HTERT RPE-1 (cell line): ENCODE results near the gene GRIK2.

Experiments used
- in situ Hi-C: fragments of 300-500 bp; cut with MboI; formaldehyde crosslinking; loops from 4 replicates; pipeline ENCODE4 v1.14.3; 2020; ENCODE audit warnings: low sequenced_read_pairs

The GRIK2 gene

DNA sequence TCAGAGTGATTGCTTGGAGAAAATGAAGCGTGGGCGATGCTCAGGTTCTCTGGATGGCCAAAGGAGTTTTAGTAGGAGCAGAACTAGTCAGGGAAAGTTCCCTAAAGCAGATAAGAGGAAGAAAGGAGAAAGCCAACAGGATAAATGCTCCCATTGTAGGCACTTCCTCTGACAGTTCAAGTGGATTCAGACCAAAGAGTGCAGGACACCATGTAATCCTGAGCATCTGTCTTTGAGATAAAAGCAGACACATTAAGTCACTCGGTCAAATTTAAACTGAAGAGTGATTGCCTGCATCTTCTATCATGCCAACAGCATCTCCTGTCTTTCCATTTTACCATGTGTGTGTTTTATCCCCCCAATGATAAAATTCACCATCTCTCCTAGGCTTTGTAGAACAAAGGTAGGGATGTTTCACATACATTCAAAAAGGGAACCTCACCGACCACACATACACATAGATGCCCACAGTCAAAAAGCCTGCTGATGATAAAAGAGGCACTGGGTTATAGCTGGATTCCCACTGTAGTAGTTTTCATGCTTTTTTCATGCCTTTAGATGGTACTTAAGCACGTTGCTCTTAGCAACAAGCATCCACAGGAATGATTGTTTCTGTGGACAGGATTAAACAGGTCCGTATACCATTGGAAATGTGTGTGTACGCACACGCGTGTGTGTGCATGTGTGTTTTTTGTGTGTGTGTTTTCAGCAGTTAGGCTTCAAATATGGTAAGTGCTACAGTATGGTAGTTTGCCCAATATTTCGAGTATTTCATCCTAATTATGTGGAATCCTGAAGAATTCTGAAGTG, 7.0 kb downstream of the GRIK2 start:
- in situ Hi-C loops = no loop called here

DNA sequence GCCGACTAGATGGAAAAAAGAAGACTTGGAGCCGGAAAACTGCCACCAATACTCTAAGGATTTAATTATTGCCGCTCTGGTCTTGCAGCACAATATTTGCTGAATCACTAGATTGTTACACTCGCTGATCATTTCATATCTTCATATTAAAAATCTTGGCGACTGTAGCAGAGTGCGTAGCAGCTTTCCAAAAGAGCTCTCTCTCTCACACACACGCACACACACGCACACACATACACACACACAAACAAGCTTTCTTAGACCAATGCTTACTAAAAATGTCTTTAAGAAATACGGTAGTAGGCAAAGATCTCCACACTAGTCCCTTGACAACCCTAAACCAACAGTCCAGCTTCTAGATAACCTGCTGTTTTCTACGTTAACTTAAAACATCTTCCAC, 7.7 kb downstream of the GRIK2 start:
- in situ Hi-C loops = no loop called here

DNA sequence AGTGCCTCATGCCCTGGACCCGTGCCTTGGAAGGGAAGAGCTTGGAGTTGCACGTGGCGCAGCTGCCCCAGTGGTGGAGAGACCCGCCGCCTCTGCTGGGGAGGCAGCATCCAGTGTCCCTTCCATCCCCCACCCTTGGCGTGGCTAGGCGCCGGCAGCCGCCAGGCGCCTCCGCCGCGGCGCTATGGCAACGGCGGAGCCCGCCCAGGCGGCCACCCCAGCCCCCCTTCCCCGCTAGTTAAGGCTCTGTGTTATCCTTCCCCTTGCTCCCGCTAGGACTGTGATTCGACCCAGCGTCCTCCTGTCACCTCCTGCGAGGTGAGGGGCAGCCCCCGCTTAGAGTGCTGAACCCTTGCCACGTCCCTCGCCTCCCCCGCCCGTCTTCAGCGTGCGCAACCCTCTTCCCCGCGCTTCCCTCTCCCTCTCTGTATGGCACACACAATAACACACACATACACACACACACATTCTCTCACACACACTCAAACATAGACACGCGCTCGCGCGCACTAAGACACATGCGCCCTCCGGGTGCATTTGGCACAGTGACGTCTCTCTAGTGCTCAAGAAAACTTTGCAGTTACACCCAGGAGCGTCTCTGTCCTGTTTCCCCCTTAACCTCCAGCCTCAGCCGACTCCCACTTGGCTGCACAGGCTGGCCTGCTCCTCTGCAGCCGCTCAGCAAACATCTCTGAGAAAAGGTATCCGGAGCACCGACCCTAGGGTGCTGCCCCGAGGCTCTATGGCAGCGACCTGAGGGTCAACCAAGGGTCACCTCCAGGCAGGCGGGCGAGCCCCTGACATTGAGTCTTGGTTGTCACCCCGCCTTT, 8.5 kb downstream of the GRIK2 start:
- in situ Hi-C loops = no loop called here

DNA sequence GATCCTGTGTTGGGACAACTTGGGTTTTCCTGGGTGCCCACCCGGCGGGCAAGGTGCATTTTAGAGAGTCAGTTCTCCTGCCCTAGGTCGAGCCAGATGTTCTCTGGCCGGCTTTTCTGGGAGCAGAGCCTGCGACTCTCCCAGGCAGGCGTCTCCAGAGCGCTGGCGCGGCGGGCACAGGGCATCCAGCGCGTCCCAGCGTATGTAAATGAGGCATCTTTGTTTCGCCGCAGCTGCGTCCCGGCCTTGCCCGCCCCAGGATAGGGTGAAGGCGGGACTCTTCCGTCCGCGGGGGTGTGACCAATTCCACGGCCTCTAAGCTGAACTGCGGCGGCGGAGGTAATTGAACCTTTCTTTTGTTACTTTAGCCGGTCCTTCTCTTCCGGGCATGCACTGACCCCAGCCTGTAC, 9.1 kb downstream of the GRIK2 start:
- in situ Hi-C loops = no loop called here

DNA sequence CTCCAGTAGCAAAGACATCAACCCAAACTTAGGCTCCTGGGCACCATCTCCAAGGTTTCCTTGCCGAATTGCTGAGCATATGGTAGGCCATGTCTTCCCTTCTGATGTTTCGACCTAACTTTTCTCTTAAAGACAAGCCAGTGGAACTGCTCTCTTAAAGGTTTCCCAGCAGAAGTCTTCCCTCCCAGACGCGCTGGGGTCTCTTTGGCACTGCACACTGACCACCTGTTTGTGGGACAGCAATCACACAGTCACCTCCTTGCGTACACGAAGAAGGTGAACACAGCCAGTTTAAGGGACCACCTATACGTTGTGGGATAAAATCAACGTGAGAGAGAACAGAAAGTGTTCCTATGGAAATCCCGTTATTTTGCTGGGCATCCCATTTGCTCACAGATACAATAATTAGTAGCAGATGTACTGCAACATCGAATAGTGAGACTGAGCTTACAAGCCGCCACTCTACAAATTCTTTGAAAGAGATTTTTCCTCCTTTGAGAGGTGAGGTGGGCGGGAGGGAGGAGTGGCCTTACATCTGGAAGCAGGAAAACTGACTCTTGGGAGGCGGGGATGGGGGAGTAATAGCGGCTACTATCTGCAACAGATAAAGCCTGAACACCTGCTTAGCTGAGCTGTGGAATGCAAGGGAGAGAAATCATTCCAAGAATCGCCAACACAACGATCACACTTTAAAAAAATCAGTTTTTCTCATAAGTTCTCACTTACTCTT, 9.9 kb downstream of the GRIK2 start:
- in situ Hi-C loops = no loop called here

DNA sequence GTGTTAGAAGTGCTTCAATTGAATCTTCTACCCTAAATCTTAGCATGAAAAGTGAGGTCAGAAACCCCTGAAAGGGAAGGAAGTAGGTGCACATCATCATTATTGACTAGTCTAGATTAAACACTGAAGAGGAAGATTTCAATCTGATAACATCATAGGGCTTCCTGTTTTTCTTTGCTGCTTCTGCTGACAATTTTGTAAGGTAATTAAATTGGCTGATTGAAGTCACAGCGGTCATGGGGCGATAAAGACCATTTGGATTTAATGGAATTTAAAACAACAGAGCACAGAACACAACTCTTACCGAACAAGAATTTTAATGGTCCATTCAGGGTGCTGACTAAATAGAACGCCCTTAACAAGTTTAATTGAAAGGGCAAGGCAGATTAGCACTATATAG, 11.3 kb downstream of the GRIK2 start:
- in situ Hi-C loops = no loop called here

DNA sequence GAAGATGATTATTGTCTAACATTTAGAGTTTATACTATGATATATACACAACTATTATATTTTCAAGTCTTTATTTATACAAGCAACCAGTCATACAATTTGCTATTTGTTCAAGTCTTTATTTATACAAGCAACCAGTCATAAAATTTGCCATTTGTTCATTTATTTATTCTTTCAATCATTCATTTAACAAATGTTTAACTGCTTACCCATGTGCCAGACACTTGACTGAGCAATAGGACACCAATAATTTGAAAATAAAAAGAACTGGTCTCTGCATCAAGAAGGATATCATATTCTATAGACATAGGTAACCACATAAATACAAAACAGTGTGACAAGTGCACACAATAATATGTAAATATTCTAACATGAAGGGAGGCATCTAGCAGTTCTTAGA, 20.3 kb downstream of the GRIK2 start:
- in situ Hi-C loops = no loop called here

DNA sequence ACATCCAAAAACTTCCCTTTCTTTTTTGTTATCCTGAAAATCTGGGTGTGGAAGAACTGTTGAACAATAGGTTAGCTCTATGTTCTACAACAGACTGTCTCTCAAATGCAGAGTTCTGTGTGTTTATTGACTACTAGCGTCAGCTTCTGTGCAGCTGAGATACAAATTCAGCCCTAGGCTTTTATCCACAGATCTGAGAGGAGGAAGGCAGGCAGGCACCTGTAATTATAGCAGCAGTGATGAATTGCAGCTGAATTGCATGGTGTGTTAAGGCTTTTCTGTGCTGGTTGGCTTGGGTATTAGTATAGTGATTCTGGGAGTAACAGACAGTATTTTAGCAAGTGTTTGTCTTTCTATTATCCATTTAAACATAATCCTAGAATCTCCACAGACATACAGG, 24.4 kb downstream of the GRIK2 start:
- in situ Hi-C loops = no loop called here

DNA sequence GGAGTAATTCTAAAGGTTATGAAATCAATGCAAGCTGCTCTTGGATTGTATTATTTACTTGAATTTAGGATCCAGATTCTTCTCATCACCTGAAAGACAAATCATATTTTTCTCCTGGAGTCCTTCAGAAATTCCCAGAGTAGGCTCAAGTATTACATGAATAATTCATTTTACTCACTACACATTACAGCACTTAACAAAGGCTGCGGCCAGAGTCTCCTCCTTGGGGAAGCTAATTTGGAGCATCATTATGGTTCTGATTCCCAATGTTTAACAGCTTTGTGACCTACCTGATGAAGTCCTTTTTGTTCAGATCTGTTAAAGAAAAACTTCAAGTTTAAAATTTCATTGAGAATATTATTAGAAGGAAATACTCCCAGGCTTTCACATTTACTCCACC, 28.7 kb downstream of the GRIK2 start:
- in situ Hi-C loops = no loop called here

DNA sequence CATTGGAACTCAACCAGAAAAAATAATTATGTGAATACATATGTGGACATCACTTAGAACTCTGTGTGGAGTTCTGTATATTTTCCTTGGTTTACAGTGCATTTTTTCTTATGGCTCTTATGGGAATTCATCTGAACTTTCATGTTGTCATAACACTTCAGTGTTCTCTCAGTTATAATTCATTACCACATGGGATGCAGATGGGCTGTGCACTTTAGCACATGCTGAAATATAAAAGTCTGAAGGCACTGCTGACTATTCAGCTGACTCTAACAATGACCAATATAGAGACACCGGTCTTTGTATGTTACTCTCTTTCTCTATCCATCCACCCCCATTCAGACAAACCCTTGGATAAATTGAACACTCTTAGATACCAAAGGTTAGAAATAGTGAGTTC, 29.3 kb downstream of the GRIK2 start:
- in situ Hi-C loops = no loop called here

DNA sequence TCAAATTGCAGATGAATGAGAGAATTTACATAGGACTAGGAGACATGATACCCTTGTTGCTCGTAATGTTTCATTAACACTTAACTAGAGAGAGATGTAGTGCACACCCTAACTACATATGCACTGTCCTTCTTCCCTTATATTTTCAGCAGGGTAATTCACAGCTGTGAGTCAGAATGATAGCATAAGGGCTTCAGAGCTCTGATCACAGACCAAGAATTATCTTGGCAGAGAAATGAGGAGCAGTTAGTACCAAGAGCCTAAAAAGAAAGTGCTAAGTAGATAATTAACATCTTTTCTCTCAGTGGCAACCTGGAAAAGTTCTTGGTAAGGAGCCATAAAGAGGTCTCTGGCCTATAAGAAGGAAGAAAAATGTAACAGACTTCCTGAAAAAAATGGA, 35.8 kb downstream of the GRIK2 start:
- in situ Hi-C loops = no loop called here

DNA sequence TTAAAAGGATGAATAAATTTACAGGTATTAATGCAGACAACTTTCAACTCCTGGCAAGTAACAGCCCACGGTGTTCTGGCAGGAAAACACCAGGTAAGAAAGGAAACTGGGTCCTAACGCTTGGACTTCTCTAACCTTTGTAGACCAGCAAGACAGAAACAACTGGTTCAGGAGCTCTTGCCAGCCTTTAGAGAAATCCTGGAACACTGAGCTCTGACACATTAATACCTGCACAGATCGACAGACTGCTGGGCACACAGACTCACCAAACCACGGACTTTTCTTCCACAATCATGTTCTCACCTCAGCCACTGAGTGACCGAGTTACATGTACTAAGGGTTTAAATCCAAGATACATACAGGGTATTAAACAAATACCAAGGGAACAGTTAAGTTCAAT, 36.3 kb downstream of the GRIK2 start:
- in situ Hi-C loops = no loop called here

DNA sequence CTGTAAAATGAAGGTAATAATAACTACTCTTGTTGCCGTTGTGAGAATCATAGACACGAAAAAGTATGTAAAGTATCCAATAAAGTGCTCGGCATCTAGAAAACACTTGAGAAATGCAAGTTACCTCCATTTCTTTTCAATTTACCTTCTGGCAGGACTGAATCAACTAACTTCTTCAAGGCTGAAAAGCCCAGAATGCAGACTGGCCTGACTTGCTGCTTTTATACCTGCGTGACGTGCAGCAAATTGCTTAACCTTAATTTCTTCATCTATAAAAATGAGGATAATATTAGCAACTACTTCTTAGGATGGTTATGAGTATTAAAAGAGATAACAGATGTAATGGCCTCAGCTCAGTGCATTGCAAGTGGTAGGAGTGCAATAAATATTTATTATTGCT, 39.6 kb downstream of the GRIK2 start:
- in situ Hi-C loops = no loop called here

DNA sequence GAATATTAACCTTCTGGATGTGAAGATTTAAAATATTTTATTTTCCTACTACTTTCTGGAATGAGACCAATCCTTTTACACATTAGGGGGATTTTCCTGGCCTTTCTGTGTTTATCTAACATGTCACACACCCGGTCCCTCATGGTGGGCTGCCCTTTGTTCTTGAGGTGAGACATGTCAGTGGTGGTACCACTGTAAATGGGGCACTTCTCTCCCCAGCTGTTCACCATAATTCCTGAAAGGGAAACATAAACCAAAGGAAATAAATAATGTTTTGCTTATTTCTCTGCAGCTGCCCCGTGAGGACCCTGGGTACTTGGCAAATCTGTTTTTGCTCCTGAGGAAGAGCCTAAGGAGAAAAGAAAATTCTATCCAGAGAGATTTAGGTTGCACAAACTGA, 41.1 kb downstream of the GRIK2 start:
- in situ Hi-C loops = no loop called here

DNA sequence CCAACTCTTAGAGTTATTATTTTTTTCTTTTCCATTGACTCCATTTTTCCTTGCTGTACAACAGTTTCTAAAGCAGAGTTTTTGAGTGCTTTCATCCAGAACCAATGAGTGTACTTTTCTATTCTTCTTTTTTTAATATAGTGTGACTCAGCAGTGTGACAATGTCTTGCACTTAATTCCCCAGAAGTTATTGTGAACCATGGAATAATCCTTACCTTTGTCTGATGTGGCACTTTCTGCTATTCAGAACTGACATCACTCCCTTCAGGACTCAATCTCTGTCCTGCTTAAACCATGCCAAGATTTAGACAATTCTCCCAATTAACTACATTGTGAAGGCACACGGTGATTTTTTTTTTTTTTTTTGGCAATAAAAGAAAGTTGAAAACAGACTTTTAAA, 41.5 kb downstream of the GRIK2 start:
- in situ Hi-C loops = no loop called here

DNA sequence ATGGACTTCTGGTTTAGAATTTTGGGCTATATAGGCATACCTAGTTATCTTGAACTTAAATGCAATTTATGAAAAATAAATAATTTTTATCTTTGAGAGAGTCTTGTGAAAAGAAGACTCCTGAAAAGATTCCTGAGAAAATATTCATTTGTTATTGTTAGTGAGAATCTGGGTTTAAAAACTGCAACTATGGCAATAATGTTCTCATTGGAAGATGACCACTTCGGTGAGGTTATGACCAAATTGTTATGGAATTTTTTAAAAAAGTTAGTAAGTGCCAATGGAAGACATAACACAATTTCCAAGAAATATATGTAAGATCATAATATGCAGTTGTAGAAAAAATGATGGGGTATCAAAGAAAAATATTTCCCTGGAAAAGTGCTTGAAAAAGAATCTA, 46.3 kb downstream of the GRIK2 start:
- in situ Hi-C loops = no loop called here

DNA sequence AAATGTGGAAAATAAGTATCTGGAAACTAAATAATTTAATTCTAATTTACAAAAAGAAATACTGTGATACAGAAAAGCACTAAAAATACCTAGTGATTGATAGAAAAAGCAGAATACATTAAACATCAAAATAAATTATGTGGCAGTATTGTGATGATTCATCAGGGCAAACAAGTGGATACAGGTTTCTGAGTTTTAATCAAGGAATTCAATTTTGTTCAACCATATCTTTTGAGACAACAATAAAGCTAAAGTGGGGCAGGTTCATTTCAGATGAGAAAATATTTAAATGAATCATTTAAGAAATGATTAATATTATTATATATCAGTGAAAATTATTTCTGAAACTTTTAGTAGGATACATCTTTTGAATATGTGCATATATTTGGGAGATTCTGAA, 49.8 kb downstream of the GRIK2 start:
- in situ Hi-C loops = no loop called here

DNA sequence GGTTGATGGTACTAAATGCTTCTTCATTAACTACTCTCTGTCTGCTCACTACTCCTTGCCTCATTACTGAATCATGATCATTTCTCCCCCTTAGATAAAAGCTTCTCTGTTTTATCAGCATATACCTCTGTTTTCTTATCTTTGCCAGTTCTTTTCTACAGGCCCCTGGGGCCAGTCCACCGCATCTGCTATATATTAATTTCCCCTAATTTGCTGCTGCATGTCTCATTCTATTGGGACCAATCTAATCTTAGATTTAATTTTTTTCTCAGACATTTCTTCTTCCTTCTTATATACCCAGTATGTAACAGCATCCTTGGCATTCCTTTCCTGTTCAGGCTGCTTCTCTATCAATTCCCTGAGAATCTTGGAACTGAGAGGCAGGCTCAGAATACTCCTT, 51.2 kb downstream of the GRIK2 start:
- in situ Hi-C loops = no loop called here

DNA sequence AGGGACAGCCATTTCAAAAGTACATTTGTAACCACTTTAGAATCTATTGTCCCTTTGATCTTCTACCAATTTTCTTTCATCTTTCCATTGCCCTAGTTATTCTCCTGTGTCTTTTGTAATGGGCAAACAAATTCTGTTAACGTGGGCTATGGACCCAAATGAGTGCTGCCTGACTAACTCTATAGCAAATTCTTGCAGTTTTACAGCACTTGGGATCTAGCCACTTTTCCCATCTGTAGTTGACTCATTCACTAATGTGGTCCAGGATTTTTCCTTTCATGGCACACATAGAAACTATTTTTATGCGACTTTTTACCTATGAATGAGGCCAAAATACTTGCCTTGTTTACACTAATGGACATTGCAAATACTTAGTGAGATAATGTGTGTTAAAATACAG, 52.0 kb downstream of the GRIK2 start:
- in situ Hi-C loops = no loop called here

DNA sequence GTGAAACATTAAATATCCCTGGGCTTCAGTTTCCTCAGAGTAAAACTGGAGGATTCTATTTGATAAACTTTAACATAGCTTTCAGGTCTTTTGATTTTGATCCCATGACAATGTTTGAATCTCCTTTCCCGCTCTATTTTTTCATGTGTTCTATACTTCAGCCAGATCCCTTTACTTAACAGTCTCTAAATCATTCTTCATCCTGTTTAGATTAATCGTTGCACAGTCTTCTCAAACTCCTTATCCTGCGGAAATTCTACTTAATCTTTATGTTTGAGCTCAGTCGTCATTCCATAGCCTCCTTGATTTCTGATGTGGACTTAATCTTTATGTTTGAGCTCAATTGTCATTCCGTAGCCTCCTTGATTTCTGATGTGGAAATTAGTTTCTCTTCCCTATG, 57.4 kb downstream of the GRIK2 start:
- in situ Hi-C loops = no loop called here

DNA sequence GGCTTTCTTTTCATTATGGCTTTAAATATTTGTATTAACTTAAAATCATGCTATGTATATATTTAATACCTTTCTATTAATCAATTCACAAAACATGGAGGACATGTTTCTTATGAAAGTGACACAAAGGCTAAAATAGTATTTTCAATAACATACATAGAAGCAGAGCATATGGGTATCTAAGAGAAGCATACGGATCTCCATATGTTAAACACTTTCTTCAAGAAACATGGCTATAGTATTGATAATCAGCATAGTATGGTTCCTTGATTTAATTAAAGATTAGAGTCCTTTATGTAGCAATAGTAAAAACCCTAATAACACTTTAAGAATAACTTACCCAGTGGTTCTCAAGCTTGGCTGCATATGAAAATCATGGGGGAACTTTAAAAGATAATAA, 58.5 kb downstream of the GRIK2 start:
- in situ Hi-C loops = no loop called here

DNA sequence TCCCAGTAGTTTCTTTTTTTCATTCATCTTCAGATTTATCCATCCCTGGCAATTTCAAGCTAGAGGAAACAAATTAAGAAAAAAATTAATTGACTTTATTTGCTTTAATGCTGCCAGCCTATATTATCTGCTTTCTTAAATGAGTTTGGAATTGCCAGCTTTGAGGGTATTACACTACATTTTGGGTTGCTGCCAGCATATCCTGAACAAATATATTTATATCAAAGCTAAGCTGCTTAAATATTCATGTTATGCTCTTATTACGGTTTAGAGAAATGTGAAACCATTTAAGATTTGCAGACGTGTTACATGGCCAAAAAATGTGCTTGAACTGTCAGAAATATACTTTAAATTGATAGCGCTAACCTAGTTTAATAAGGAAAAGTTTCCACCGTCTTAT, 59.7 kb downstream of the GRIK2 start:
- in situ Hi-C loops = no loop called here
